Esophagus muscularis mucosa (tissue), 4 donors: ENCODE results near the gene S100B. TPM values are rescaled to one million over a fixed set of nuclear protein-coding genes. Genes with fewer than 3 reads are reported as not detected.

Source experiments
- DNase-seq: peaks from one replicate; pipeline ENCODE4 v3.0.0-alpha.2; 2017; ENCODE audit errors: extremely low spot score
- H3K27ac ChIP-seq, 4 donors: fragments of 200-600 bp; sonication (generic); replicated peaks in 1 of 4; 1 replicate in 3 of 4; 2 replicates in 1 of 4; pipeline ENCODE4 v1.5.1; 2016 to 2019; ENCODE audit warnings: mild to moderate bottlenecking in 1 of 4
- H3K27me3 ChIP-seq, 4 donors: fragments of 200-600 bp; sonication (generic); one replicate each; pipeline versions ENCODE4 v1.5.1 to v1.6.0; 2016 to 2019
- H3K36me3 ChIP-seq, 4 donors: fragments of 200-600 bp; sonication (generic); one replicate each; pipeline ENCODE4 v1.5.1; 2016 to 2019
- H3K4me1 ChIP-seq, 4 donors: fragments of 200-600 bp; sonication (generic); one replicate each; pipeline ENCODE4 v1.5.1; 2016 to 2019
- H3K4me3 ChIP-seq, 4 donors: fragments of 200-600 bp; sonication (generic); 1 replicate in 2 of 4; 2 replicates in 2 of 4; pipeline ENCODE4 v1.5.1; 2016 to 2019; ENCODE audit warnings: mild to moderate bottlenecking in 4 of 4, moderate library complexity in 1 of 4
- H3K9me3 ChIP-seq, 4 donors: fragments of 200-600 bp; sonication (generic); 1 replicate in 3 of 4; 2 replicates in 1 of 4; pipeline ENCODE4 v1.5.1; 2016 to 2019
- EP300 ChIP-seq: sonication (generic); formaldehyde crosslinking; IDR thresholded peaks from one replicate; pipeline ENCODE4 v1.6.1; 2017; ENCODE audit warnings: antibody characterized with exemption
- POLR2A ChIP-seq: fragments of 450-650 bp; IDR thresholded peaks from one replicate; pipeline ENCODE4 v1.6.1; 2017; ENCODE audit warnings: antibody characterized with exemption, moderate library complexity, mild to moderate bottlenecking, low read depth
- POLR2AphosphoS5 ChIP-seq, 2 donors: sonication (generic); formaldehyde crosslinking; IDR thresholded peaks; one replicate each; pipeline ENCODE4 v1.6.1; 2017; ENCODE audit warnings: antibody characterized with exemption in 2 of 2
- WGBS: methylation state at CpG from one replicate; pipeline ENCODE4 v1.1.5; 2018; 5-methylcytosine and 5-hydroxymethylcytosine counted together
- intact Hi-C: fragments of 100-400 bp; cut with DNase I; formaldehyde crosslinking; loops from one replicate; pipeline ENCODE4 v1.15.1; 2023
- total RNA-seq, 4 donors: library from RNA; depleted of rRNA; stranded (reverse); fragments of >200 nt; gene quantifications; one replicate each; pipeline versions ENCODE4 v1.1.0 to v1.2.1, GENCODE V29; 2016
- TF ChIP-seq, protein P1 (sequence below), 3 experiments: fragments of 200-600 bp in 2 of 3; fragments of 450-650 bp in 1 of 3; sonication (generic) in 2 of 3; IDR thresholded peaks; one replicate each; pipeline ENCODE4 v1.5.1; 2017 to 2019; ENCODE audit warnings: antibody characterized with exemption in 3 of 3, mild to moderate bottlenecking in 2 of 3, moderate library complexity in 1 of 3

S100B gene
- total RNA-seq, 4 donors from 2014 or later: 16.0 to 38.2 (median 30.7) TPM

DNA sequence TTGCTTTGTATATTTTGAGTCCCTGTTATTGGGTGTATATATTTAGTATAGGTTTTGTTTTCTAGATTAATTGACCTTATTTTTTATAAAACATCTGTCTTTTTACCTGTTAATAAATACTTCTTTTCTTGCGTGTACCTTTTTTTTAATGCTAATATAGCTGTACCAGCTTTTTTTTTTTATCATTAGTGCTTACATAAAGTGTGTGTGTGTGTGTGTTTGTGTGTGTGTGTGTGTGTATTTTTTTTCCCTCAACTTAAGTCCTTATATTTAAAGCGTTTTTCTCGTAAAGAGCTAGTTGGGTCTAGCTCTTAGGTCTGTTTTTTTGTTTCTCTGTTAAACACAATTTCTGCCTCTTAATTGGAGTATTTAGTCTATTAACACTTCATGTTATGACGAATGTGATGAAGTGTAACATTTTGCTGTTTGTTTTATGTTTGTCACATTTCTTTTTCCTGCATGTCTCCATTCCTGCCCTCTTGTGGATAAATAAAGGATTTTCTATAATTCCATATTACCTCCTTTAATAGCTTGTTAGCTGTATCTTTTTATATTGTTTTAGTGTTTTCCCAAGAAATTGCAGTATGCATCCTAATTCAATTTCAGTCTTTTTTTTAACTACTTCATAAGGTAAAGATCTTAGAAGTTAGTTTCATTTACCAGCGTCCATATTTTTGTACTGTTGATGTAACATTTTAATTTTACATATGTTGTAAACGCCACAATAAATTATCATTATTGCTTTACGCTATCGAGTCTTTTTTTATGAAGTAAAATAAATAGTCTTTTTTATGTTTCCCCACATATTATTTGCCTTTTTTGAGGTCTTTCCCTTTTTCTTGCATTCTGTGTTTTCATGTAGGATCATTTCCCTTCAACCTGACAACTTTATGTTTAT, 34.9 kb upstream of the S100B start:
- Histone ChIP-seq H3K4me1 (peaks cover 36 to 68% (median 54%) of the 10 kb centered on the region in 4 donors), H3K9me3 (no peaks in the 10 kb centered on the region), H3K36me3 (peaks cover 9 to 41% (median 34%) of the 10 kb centered on the region in 4 donors), H3K27ac (no peak overlapping the region), H3K4me3 (no peak overlapping the region), H3K27me3 (no peaks in the 10 kb centered on the region)
- TF ChIP-seq POLR2A: no peak
- TF ChIP-seq, protein P1, sequence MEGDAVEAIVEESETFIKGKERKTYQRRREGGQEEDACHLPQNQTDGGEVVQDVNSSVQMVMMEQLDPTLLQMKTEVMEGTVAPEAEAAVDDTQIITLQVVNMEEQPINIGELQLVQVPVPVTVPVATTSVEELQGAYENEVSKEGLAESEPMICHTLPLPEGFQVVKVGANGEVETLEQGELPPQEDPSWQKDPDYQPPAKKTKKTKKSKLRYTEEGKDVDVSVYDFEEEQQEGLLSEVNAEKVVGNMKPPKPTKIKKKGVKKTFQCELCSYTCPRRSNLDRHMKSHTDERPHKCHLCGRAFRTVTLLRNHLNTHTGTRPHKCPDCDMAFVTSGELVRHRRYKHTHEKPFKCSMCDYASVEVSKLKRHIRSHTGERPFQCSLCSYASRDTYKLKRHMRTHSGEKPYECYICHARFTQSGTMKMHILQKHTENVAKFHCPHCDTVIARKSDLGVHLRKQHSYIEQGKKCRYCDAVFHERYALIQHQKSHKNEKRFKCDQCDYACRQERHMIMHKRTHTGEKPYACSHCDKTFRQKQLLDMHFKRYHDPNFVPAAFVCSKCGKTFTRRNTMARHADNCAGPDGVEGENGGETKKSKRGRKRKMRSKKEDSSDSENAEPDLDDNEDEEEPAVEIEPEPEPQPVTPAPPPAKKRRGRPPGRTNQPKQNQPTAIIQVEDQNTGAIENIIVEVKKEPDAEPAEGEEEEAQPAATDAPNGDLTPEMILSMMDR (IDR thresholded peaks at IDR 0.05): peak; percentile 27 to 44 (median 38)
- WGBS: 81% methylated on average over 8 of the region's 8 CpGs
- intact Hi-C loops: no loop called here
- DNase-seq: no peak

DNA sequence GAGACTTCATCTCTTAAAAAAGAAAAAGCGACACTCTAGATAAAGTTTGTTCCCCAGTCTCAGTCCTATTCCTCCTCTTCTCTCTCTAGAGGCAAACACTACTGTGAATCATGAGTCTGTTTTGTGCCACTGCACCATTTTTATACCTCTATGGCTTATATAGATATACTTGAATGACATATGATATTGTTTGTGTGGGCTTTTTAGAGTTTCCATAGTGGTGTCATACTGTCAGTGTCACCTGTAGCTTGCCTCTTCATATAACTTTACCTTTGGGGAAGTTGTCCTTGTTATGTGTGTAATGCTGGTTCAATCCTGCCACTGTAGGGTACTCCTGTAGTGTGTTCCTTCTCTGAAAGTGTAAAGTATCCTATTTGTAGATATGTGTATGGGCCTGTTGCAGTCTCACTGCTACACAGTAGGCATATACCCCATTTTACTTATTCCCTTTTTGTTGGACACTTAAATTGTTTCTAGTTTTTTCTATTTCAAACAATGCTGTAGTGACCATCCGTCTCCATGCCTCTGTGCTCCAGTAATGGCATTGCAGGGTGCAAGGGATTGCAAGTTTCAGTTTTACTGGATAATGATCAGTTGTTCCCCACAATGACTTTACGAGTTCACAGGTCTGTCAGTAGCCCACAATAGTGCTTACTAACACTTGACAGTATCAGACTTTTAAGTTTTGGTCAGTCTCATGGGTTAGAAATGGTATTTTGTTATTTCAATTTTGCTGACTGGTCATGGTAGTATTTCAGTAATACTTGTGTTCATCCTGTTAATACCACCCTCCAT, 33.3 kb upstream of the S100B start:
- TF ChIP-seq EP300: no peak
- TF ChIP-seq, protein P1 (IDR thresholded peaks at IDR 0.05): no peak
- TF ChIP-seq POLR2AphosphoS5 (IDR thresholded peaks at IDR 0.05): no peak
- no peak for TF ChIP-seq POLR2A
- Histone ChIP-seq H3K36me3 (peaks cover 0 to 25% (median 18%) of the 10 kb centered on the region in 4 donors), H3K27ac (peak overlapping the region; percentile 1 to 36 (median 14)), H3K4me3 (peak overlapping the region; percentile 10 to 30 (median 18)), H3K9me3 (no peaks in the 10 kb centered on the region), H3K27me3 (no peaks in the 10 kb centered on the region), H3K4me1 (peaks cover 36 to 73% (median 58%) of the 10 kb centered on the region in 4 donors)
- no peak for DNase-seq
- intact Hi-C loops: no loop called here
- 40% methylated on average over 3 of the region's 3 CpGs for WGBS

GRCh38 chr21:46636550-46637285, 31.8 kb upstream of the S100B start:
- TF ChIP-seq POLR2AphosphoS5 (IDR thresholded peaks at IDR 0.05): no peak
- DNase-seq: no peak
- Histone ChIP-seq H3K4me1 (peaks cover 36 to 68% (median 56%) of the 10 kb centered on the region in 4 donors), H3K9me3 (no peaks in the 10 kb centered on the region), H3K27ac (peak overlapping the region; percentile 90 to 98 (median 96)), H3K27me3 (no peaks in the 10 kb centered on the region), H3K4me3 (peak overlapping the region; percentile 88 to 100 (median 94)), H3K36me3 (peaks cover 0 to 12% (median 8%) of the 10 kb centered on the region in 4 donors)
- intact Hi-C loops: no loop called here
- 68% methylated on average over 7 of the region's 7 CpGs for WGBS

GRCh38 chr21:46636181-46636512, 31.3 kb upstream of the S100B start:
- Histone ChIP-seq H3K27ac (peak overlapping the region; percentile 90 to 98 (median 96)), H3K4me1 (peaks cover 36 to 62% (median 52%) of the 10 kb centered on the region in 4 donors), H3K27me3 (peaks cover 0 to 2% (median 0%) of the 10 kb centered on the region in 4 donors), H3K9me3 (no peaks in the 10 kb centered on the region), H3K4me3 (peak overlapping the region; percentile 88 to 100 (median 94)), H3K36me3 (peaks cover 0 to 6% (median 3%) of the 10 kb centered on the region in 4 donors)
- TF ChIP-seq EP300 (no peak), POLR2AphosphoS5 (IDR thresholded peaks at IDR 0.05) (no peak), POLR2A (no peak)
- TF ChIP-seq, protein P1 (IDR thresholded peaks at IDR 0.05): no peak
- WGBS: 16% methylated on average over 6 of the region's 8 CpGs
- intact Hi-C loops: no loop called here
- no peak for DNase-seq
